Measurements from ENCODE around the gene MGAT2.

DNA sequence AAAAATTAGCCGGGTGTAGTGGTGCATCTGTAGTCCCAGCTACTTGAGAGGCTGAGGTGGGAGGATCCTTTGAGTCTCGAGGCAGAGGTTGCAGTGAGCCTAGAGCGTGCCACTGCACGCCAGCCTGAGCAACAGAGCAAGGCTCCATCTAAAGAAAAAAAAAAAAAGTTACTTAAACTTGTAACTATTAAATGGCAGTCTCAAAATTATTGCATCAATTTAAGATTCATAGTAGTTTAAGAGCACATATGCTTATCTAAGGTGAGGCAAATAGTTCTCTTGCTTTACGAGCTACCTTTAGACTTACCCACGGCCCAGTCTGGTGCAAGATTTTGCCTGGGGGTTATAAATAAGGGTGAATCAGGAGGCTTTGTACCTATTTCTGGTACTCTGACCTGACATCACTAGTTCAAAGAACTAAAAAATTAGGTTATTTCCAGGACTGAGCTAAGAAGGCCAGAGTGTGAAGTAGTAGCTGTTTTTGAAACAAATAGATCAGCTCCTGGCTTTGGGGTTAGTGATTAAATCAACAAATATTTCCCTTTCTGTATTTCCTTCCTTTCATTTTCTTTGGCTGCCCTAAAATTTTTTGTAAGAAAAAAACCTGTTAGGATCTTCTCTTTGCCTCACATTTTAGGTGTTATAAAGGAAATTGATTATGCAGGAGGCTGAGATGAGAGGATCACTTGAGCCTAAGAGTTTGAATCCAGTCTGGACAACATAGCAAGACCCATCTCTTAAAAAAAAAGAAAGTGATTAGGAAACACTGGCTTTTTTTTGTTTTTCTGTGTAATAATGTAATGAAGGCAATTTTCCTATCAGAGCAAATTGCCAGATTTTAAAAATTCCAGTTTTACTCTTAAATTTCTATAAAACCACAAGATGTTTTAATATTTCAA lies 3.6 kb downstream of the MGAT2 start:
- TF ChIP-seq POLR2A (IDR thresholded peaks at IDR 0.05): no peak
- TF ChIP-seq, protein P1, sequence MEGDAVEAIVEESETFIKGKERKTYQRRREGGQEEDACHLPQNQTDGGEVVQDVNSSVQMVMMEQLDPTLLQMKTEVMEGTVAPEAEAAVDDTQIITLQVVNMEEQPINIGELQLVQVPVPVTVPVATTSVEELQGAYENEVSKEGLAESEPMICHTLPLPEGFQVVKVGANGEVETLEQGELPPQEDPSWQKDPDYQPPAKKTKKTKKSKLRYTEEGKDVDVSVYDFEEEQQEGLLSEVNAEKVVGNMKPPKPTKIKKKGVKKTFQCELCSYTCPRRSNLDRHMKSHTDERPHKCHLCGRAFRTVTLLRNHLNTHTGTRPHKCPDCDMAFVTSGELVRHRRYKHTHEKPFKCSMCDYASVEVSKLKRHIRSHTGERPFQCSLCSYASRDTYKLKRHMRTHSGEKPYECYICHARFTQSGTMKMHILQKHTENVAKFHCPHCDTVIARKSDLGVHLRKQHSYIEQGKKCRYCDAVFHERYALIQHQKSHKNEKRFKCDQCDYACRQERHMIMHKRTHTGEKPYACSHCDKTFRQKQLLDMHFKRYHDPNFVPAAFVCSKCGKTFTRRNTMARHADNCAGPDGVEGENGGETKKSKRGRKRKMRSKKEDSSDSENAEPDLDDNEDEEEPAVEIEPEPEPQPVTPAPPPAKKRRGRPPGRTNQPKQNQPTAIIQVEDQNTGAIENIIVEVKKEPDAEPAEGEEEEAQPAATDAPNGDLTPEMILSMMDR (IDR thresholded peaks at IDR 0.05): no peak

Measured in ovary (tissue), 3 donors.